Measurements from ENCODE around the gene MRPL37.

The MRPL37 gene

GRCh38 chr1:54266195-54266594, 66.2 kb downstream of the MRPL37 start:
- no peak for DNase-seq

GRCh38 chr1:54266908-54267307, 66.9 kb downstream of the MRPL37 start:
- DNase-seq, result no peak

Data from activated naive CD4-positive, alpha-beta T cell treated with anti-CD3 and anti-CD28 coated beads, Interleukin-2, amount 50 U/mL, for 16 hours (primary cell).